SK-N-SH (cell line): ENCODE results near the gene DLGAP5.

Source experiments
- CHD2 ChIP-seq: fragments of 150-350 bp; IDR thresholded peaks from 2 replicates; pipeline ENCODE4 v1.6.1; 2018; ENCODE audit warnings: low read length; ENCODE audit not compliant: partially characterized antibody
- GATA2 ChIP-seq: sonication (generic); formaldehyde crosslinking; IDR thresholded peaks from 2 replicates; pipeline ENCODE4 v1.5.0; 2020; ENCODE audit warnings: mild to moderate bottlenecking, missing genetic modification reagents
- NFIC ChIP-seq: IDR thresholded peaks from 2 replicates; pipeline ENCODE4 v1.4.0; 2012; ENCODE audit warnings: borderline replicate concordance
- POLR2AphosphoS5 ChIP-seq: IDR thresholded peaks from 2 replicates; pipeline ENCODE4 v1.6.1; 2012; ENCODE audit warnings: low read depth, low read length
- RAD21 ChIP-seq: IDR thresholded peaks from 2 replicates; pipeline ENCODE4 v1.6.1; 2012; ENCODE audit warnings: mild to moderate bottlenecking, low read length
- RFX5 ChIP-seq: IDR thresholded peaks from 2 replicates; pipeline ENCODE4 v1.6.1; 2012; ENCODE audit warnings: mild to moderate bottlenecking, improper control_type of control experiment, low read length
- TEAD4 ChIP-seq: IDR thresholded peaks from 2 replicates; pipeline ENCODE4 v1.4.0; 2012; ENCODE audit warnings: mild to moderate bottlenecking, borderline replicate concordance; ENCODE audit not compliant: insufficient read depth
- USF2 ChIP-seq: fragments of 150-350 bp; IDR thresholded peaks from 2 replicates; pipeline ENCODE4 v1.6.1; 2017; ENCODE audit warnings: antibody characterized with exemption, low read length, low read depth, borderline replicate concordance
- YY1 ChIP-seq: IDR thresholded peaks from 2 replicates; pipeline ENCODE4 v1.4.0; 2012; ENCODE audit warnings: low read depth, mild to moderate bottlenecking
- ZBTB33 ChIP-seq: IDR thresholded peaks from 2 replicates; pipeline ENCODE4 v1.4.0; 2012; ENCODE audit warnings: low read depth, borderline replicate concordance
- TF ChIP-seq, protein P1 (sequence below): fragments of 200-600 bp; sonication (generic); IDR thresholded peaks from 2 replicates; pipeline ENCODE4 v1.6.1; 2017; ENCODE audit warnings: antibody characterized with exemption, mild to moderate bottlenecking, moderate library complexity
- TF ChIP-seq, protein P2 (sequence below): IDR thresholded peaks from 2 replicates; pipeline ENCODE4 v1.4.0; 2012; ENCODE audit warnings: low read depth, borderline replicate concordance

DNA sequence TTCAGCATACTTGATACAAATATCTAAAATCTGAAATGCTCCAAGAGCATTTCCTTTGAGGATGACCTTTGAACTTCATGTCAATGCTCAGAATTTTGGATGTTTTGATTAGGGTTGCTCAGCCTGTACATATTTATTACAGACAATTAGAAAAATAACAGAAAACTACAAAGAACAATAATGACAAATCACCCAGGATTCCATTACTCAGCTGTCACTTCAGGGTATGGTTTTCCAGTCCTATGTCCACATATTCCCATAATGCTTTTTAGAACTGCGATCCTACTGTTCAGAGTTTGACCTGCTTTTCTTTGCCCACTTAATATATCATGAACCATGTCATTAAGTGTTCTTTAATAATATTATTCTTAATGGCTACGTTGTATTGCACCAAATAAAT, 11.4 kb downstream of the DLGAP5 start:
- TF ChIP-seq, protein P1, sequence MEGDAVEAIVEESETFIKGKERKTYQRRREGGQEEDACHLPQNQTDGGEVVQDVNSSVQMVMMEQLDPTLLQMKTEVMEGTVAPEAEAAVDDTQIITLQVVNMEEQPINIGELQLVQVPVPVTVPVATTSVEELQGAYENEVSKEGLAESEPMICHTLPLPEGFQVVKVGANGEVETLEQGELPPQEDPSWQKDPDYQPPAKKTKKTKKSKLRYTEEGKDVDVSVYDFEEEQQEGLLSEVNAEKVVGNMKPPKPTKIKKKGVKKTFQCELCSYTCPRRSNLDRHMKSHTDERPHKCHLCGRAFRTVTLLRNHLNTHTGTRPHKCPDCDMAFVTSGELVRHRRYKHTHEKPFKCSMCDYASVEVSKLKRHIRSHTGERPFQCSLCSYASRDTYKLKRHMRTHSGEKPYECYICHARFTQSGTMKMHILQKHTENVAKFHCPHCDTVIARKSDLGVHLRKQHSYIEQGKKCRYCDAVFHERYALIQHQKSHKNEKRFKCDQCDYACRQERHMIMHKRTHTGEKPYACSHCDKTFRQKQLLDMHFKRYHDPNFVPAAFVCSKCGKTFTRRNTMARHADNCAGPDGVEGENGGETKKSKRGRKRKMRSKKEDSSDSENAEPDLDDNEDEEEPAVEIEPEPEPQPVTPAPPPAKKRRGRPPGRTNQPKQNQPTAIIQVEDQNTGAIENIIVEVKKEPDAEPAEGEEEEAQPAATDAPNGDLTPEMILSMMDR = no peak
- no peak for TF ChIP-seq GATA2 (CRISPR knock-in tag)
- TF ChIP-seq, protein P2, sequence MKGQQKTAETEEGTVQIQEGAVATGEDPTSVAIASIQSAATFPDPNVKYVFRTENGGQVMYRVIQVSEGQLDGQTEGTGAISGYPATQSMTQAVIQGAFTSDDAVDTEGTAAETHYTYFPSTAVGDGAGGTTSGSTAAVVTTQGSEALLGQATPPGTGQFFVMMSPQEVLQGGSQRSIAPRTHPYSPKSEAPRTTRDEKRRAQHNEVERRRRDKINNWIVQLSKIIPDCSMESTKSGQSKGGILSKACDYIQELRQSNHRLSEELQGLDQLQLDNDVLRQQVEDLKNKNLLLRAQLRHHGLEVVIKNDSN = no peak
- TF ChIP-seq CHD2 = no peak
- no peak for TF ChIP-seq YY1
- no peak for TF ChIP-seq NFIC
- no peak for TF ChIP-seq RFX5
- no peak for TF ChIP-seq USF2
- no peak for TF ChIP-seq TEAD4
- no peak for TF ChIP-seq POLR2AphosphoS5
- no peak for TF ChIP-seq ZBTB33
- no peak for TF ChIP-seq RAD21
